ENCODE data around the gene ANKMY1. TPM values are rescaled to one million over a fixed set of nuclear protein-coding genes. Genes with fewer than 3 reads are reported as not detected.
A peak's percentile ranks its signal among the peaks of the same experiment; 100 is the strongest.

The ANKMY1 gene
- total and polyA plus RNA-seq, 2 of the 13 experiments (the other 11 are each of a cell fraction or from before 2014, with no cell fraction given): 11.7 to 18.8 TPM

DNA sequence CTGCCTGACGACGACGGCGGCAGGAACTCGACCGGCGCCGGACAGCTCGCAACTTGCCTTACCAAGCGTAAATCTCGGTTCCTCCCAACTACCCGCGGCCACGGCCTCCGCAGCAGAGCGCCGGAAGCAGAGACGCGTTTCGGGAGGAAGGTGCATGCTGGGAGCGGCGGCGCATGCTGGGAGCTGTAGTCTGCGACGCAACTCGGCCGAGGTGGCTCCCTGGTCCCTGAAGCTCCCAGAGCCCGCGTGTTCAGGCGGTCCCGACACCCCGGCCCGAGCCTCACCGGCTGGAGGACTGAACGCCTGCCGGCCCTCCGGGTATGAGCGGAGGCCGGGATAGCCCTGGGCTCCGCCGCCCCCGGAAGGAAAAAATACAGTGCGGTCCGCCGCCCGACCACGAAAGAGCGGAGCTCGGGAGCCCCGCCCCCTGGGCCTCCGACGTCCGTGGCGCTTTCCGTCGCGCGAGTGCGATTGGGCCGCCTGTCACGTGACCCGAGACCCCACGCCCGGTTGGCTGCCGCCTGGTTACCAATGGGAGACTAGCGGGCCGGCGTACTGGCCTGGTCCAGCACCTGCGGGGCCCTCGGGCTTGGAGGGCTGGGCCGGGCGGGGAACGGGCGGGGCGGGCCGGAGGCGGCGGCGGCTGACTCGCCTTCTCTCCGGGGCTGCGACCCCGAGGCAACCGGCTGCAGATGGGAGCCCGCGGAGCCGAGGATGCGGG, 28.6 kb upstream of the ANKMY1 start, which contains the start of gene CAPN10 (continued):
- TF ChIP-seq, protein P1, sequence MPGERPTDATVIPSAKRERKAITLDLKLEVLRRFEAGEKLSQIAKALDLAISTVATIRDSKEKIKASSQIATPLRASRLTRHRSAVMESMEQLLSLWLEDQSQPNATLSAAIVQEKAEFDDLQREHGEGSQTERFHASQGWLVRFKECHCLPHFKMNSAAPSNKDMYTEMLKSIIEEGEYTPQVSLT (CRISPR knock-in tag; IDR thresholded peaks at IDR 0.05; ENCODE audit: borderline replicate concordance, low read depth): no peak
- TF ChIP-seq, protein P2, sequence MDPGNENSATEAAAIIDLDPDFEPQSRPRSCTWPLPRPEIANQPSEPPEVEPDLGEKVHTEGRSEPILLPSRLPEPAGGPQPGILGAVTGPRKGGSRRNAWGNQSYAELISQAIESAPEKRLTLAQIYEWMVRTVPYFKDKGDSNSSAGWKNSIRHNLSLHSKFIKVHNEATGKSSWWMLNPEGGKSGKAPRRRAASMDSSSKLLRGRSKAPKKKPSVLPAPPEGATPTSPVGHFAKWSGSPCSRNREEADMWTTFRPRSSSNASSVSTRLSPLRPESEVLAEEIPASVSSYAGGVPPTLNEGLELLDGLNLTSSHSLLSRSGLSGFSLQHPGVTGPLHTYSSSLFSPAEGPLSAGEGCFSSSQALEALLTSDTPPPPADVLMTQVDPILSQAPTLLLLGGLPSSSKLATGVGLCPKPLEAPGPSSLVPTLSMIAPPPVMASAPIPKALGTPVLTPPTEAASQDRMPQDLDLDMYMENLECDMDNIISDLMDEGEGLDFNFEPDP (CRISPR knock-in tag; conservative IDR thresholded peaks at IDR 0.05): 0 out of 2 replicates have a peak, but pooled peaks have one; percentile 17
- no peak for TF ChIP-seq PRMT3 (CRISPR knock-in tag; IDR thresholded peaks at IDR 0.05; ENCODE audit: borderline replicate concordance, low read depth)
- peak; percentile 98 for TF ChIP-seq IRF2 (CRISPR knock-in tag; IDR thresholded peaks at IDR 0.05)
- 0 out of 2 replicates have a peak, but pooled peaks have one; percentile 92 for TF ChIP-seq ZNF234 (CRISPR knock-in tag; conservative IDR thresholded peaks at IDR 0.05)
- peak; percentile 17; the same call in 1 of the 2 replicates for TF ChIP-seq ZBTB7B (CRISPR knock-in tag; IDR thresholded peaks at IDR 0.05)
- TF ChIP-seq ZNF737 (CRISPR knock-in tag; IDR thresholded peaks at IDR 0.05; ENCODE audit: borderline replicate concordance): 0 out of 2 replicates have a peak, but pooled peaks have one; percentile 60
- 0 out of 2 replicates have a peak, but pooled peaks have one; percentile 76 for TF ChIP-seq ZNF484 (CRISPR knock-in tag; IDR thresholded peaks at IDR 0.05; ENCODE audit: borderline replicate concordance, low read depth)
- TF ChIP-seq ZMYM3 (CRISPR knock-in tag; IDR thresholded peaks at IDR 0.05): no peak
- peak; percentile 77; the same call in 1 of the 2 replicates for TF ChIP-seq ESRRA (CRISPR knock-in tag; IDR thresholded peaks at IDR 0.05; ENCODE audit: low read depth)
- TF ChIP-seq JARID2 (CRISPR knock-in tag; IDR thresholded peaks at IDR 0.05; ENCODE audit: insufficient replicate concordance): peak; percentile 88
- no peak for TF ChIP-seq SRSF9 (IDR thresholded peaks at IDR 0.05; ENCODE audit: borderline replicate concordance, insufficient read depth, low read depth, low read length, poor library complexity, severe bottlenecking)
- TF ChIP-seq STAG1 (CRISPR knock-in tag; IDR thresholded peaks at IDR 0.05): no peak
- TF ChIP-seq, protein P3, sequence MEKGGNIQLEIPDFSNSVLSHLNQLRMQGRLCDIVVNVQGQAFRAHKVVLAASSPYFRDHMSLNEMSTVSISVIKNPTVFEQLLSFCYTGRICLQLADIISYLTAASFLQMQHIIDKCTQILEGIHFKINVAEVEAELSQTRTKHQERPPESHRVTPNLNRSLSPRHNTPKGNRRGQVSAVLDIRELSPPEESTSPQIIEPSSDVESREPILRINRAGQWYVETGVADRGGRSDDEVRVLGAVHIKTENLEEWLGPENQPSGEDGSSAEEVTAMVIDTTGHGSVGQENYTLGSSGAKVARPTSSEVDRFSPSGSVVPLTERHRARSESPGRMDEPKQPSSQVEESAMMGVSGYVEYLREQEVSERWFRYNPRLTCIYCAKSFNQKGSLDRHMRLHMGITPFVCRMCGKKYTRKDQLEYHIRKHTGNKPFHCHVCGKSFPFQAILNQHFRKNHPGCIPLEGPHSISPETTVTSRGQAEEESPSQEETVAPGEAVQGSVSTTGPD (CRISPR knock-in tag; IDR thresholded peaks at IDR 0.05): no peak
- peak; percentile 64; the same call in 1 of the 2 replicates for TF ChIP-seq ZMAT3 (CRISPR knock-in tag; conservative IDR thresholded peaks at IDR 0.05)
- 0 out of 2 replicates have a peak, but pooled peaks have one; percentile 38 for TF ChIP-seq DNMT1 (CRISPR knock-in tag; IDR thresholded peaks at IDR 0.05)
- peak; percentile 67; the same call in 1 of the 2 replicates for TF ChIP-seq SIN3A (IDR thresholded peaks at IDR 0.05; ENCODE audit: borderline replicate concordance, low read depth, low read length)
- no peak for TF ChIP-seq ATRX (CRISPR knock-in tag; IDR thresholded peaks at IDR 0.05; ENCODE audit: borderline replicate concordance)
- TF ChIP-seq DR1 (CRISPR knock-in tag; IDR thresholded peaks at IDR 0.05): peak; percentile 48; the same call in 1 of the 2 replicates
- peak; percentile 96 for TF ChIP-seq KMT2A (CRISPR knock-in tag; IDR thresholded peaks at IDR 0.05)
- TF ChIP-seq ZFX (CRISPR knock-in tag; IDR thresholded peaks at IDR 0.05; ENCODE audit: low read depth): peak; percentile 97
- no peak for TF ChIP-seq ZNF10 (CRISPR knock-in tag; IDR thresholded peaks at IDR 0.05; ENCODE audit: borderline replicate concordance, low read depth)
- TF ChIP-seq BCL6 (CRISPR knock-in tag; IDR thresholded peaks at IDR 0.05): peak; percentile 59; the same call in 1 of the 2 replicates
- TF ChIP-seq, protein P4, sequence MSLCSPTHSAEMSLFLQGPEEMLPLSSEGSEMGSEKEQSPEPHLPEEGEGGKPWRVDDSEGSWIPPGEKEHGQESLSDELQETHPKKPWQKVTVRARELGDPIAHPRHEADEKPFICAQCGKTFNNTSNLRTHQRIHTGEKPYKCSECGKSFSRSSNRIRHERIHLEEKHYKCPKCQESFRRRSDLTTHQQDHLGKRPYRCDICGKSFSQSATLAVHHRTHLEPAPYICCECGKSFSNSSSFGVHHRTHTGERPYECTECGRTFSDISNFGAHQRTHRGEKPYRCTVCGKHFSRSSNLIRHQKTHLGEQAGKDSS (CRISPR knock-in tag; IDR thresholded peaks at IDR 0.05; ENCODE audit: borderline replicate concordance, low read depth): no peak; the same call in 1 of the 2 replicates
- no peak for TF ChIP-seq SMYD3 (CRISPR knock-in tag; IDR thresholded peaks at IDR 0.05)
- peak; percentile 93 for TF ChIP-seq POLR2G (IDR thresholded peaks at IDR 0.05; ENCODE audit: low read depth, low read length)

Measured in HepG2 (cell line).